Esophagus (tissue), 2 donors: ENCODE measurements around the gene HBM. TPM values are rescaled to one million over a fixed set of nuclear protein-coding genes. Genes with fewer than 3 reads are reported as not detected.
"Not testable (repeated sequence)": the region's sequence is repeated elsewhere in the genome, so short reads cannot be mapped to it uniquely, and the experiment has no call there.

ENCODE experiments used
- H3K27ac ChIP-seq, 2 donors: one replicate each; pipeline ENCODE4 v1.5.1; 2013; ENCODE audit warnings: low read depth in 2 of 2, mild to moderate bottlenecking in 2 of 2, inconsistent platforms in 1 of 2, low read length in 1 of 2, moderate library complexity in 1 of 2
- H3K27me3 ChIP-seq, 2 donors: one replicate each; pipeline ENCODE4 v1.6.1; 2013; ENCODE audit warnings: low read length in 2 of 2, control low read depth in 1 of 2, mild to moderate bottlenecking in 1 of 2; ENCODE audit not compliant: insufficient read depth in 2 of 2, control insufficient read depth in 1 of 2
- H3K36me3 ChIP-seq, 2 donors: one replicate each; pipeline ENCODE4 v1.6.1; 2013; ENCODE audit warnings: low read length in 1 of 2; ENCODE audit not compliant: control insufficient read depth in 2 of 2, insufficient read depth in 2 of 2
- H3K4me1 ChIP-seq, 2 donors: one replicate each; pipeline ENCODE4 v1.6.1; 2013; ENCODE audit warnings: low read length in 1 of 2; ENCODE audit not compliant: control insufficient read depth in 2 of 2, insufficient read depth in 2 of 2
- H3K4me3 ChIP-seq, 2 donors: one replicate each; pipeline ENCODE4 v1.5.1; 2013; ENCODE audit warnings: low read length in 2 of 2, mild to moderate bottlenecking in 2 of 2, low read depth in 1 of 2, moderate library complexity in 1 of 2
- H3K9me3 ChIP-seq, 2 donors: one replicate each; pipeline ENCODE4 v1.6.1; 2013; ENCODE audit warnings: mild to moderate bottlenecking in 2 of 2, low read depth in 1 of 2, low read length in 1 of 2, moderate library complexity in 1 of 2; ENCODE audit not compliant: control insufficient read depth in 2 of 2, insufficient read depth in 1 of 2
- WGBS, 2 donors: extraction: QIAGEN DNeasy Blood & Tissue Kit; methylation state at CpG; one replicate each; pipeline ENCODE4 v1.1.7; 2013; 5-methylcytosine and 5-hydroxymethylcytosine counted together
- polyA plus RNA-seq, 2 donors: library from polyadenylated mRNA; stranded (reverse); fragments of 200-250 nt; gene quantifications; one replicate each; pipeline ENCODE4 v1.2.3, GENCODE V29; 2013
- donor health status: healthy with polysubstance abuse.
- donor health status: Bipolar disorder and iron deficiency.

Gene HBM
- polyA plus RNA-seq, 2 donors = not detected

GRCh38 chr16:143047-143446 lies 22.7 kb upstream of the HBM start:
- Histone ChIP-seq H3K9me3 (no peaks in the 10 kb centered on the region), H3K27me3 (peaks cover 0 to 2% of the 10 kb centered on the region in 2 donors), H3K27ac (no peak overlapping the region), H3K4me3 (no peak overlapping the region), H3K36me3 (no peaks in the 10 kb centered on the region), H3K4me1 (no peaks in the 10 kb centered on the region)
- WGBS, 2 donors = 75 to 81% methylated on average over 6 of the region's 6 CpGs

GRCh38 chr16:143456-143855 lies 22.3 kb upstream of the HBM start:
- WGBS, 2 donors = 62 to 72% methylated on average over 6 of the region's 6 CpGs
- no peak overlapping the region for H3K4me3 ChIP-seq
- no peaks in the 10 kb centered on the region for H3K4me1 ChIP-seq
- no peaks in the 10 kb centered on the region for H3K36me3 ChIP-seq
- H3K9me3 ChIP-seq = no peaks in the 10 kb centered on the region
- H3K27ac ChIP-seq = no peak overlapping the region
- peaks cover 0 to 2% of the 10 kb centered on the region in 2 donors for H3K27me3 ChIP-seq

GRCh38 chr16:144797-145252 lies 21.0 kb upstream of the HBM start:
- peaks cover 0 to 2% of the 10 kb centered on the region in 2 donors for H3K4me1 ChIP-seq
- H3K4me3 ChIP-seq = no peak overlapping the region
- WGBS, 2 donors = 88 to 89% methylated on average over 14 of the region's 14 CpGs
- H3K36me3 ChIP-seq = no peaks in the 10 kb centered on the region
- H3K27ac ChIP-seq = no peak overlapping the region
- H3K27me3 ChIP-seq = peaks cover 0 to 2% of the 10 kb centered on the region in 2 donors
- H3K9me3 ChIP-seq = no peaks in the 10 kb centered on the region

- Histone ChIP-seq H3K27me3 (peaks cover 0 to 2% of the 10 kb centered on the region in 2 donors), H3K27ac (no peak overlapping the region), H3K9me3 (no peaks in the 10 kb centered on the region), H3K36me3 (no peaks in the 10 kb centered on the region), H3K4me1 (peaks cover 0 to 2% of the 10 kb centered on the region in 2 donors), H3K4me3 (no peak overlapping the region)
- WGBS, 2 donors = 86 to 91% methylated on average over 2 of the region's 2 CpGs
Observed at GRCh38 chr16:146646-147045, 19.1 kb upstream of the HBM start.

GRCh38 chr16:149024-149660 lies 16.6 kb upstream of the HBM start:
- H3K27ac ChIP-seq = no peak overlapping the region
- no peaks in the 10 kb centered on the region for H3K9me3 ChIP-seq
- H3K4me1 ChIP-seq = peaks cover 0 to 2% of the 10 kb centered on the region in 2 donors
- no peak overlapping the region for H3K4me3 ChIP-seq
- WGBS, 2 donors = 39 to 43% methylated on average over 9 of the region's 9 CpGs
- H3K27me3 ChIP-seq = peaks cover 0 to 2% of the 10 kb centered on the region in 2 donors
- no peaks in the 10 kb centered on the region for H3K36me3 ChIP-seq

GRCh38 chr16:152141-153128 lies 13.3 kb upstream of the HBM start, which contains the start of gene HBZ:
Gene HBZ, plus strand, starts transcription at chr16:152644. Its CDS starts 266 bp downstream, at chr16:152910.
- no peak within 1 kb of the TSS for H3K27ac ChIP-seq
- H3K9me3 ChIP-seq = no peaks in the 10 kb centered on the region
- H3K27me3 ChIP-seq = no peaks in the 10 kb centered on the region
- no peaks in the 10 kb centered on the region for H3K36me3 ChIP-seq
- 77% methylated on average over 17 of the region's 17 CpGs for WGBS, 2 donors
- no peak within 1 kb of the TSS for H3K4me3 ChIP-seq
- H3K4me1 ChIP-seq = peaks cover 0 to 6% of the 10 kb centered on the region in 2 donors

GRCh38 chr16:153129-153521 lies 12.7 kb upstream of the HBM start:
- not testable (repeated sequence) for H3K36me3 ChIP-seq, H3K4me1 ChIP-seq, H3K27ac ChIP-seq, H3K4me3 ChIP-seq, H3K9me3 ChIP-seq, H3K27me3 ChIP-seq
- WGBS, 2 donors = 48 to 50% methylated on average over 4 of the region's 6 CpGs

- 1% methylated on average over 19 of the region's 74 CpGs; no CpG with 5 or more reads in 1 of the 2 donors for WGBS, 2 donors
- H3K27ac ChIP-seq, H3K9me3 ChIP-seq, H3K4me1 ChIP-seq, H3K36me3 ChIP-seq, H3K4me3 ChIP-seq, H3K27me3 ChIP-seq: not testable (repeated sequence)
Observed at GRCh38 chr16:153550-154216, 12.1 kb upstream of the HBM start.

- Histone ChIP-seq H3K27me3 (no peaks in the 10 kb centered on the region), H3K4me1 (peaks cover 0 to 4% of the 10 kb centered on the region in 2 donors), H3K27ac (no peak overlapping the region), H3K4me3 (peak overlapping the region in 1 of 2 donors; percentile 14), H3K36me3 (no peaks in the 10 kb centered on the region), H3K9me3 (no peaks in the 10 kb centered on the region)
- 3 to 5% methylated on average over 39 to 58 of the region's 59 CpGs for WGBS, 2 donors
Observed at GRCh38 chr16:154217-155030, 11.4 kb upstream of the HBM start.
